NCI-H146 (cell line): ENCODE measurements around the gene IFITM10.
"Not testable (repeated sequence)": the region's sequence is repeated elsewhere in the genome, so short reads cannot be mapped to it uniquely, and the experiment has no call there.

Experiments used
- DNase-seq: peaks from one replicate; lab custom pipeline; 2025; lab: John Stamatoyannopoulos, UW

The IFITM10 gene

DNA sequence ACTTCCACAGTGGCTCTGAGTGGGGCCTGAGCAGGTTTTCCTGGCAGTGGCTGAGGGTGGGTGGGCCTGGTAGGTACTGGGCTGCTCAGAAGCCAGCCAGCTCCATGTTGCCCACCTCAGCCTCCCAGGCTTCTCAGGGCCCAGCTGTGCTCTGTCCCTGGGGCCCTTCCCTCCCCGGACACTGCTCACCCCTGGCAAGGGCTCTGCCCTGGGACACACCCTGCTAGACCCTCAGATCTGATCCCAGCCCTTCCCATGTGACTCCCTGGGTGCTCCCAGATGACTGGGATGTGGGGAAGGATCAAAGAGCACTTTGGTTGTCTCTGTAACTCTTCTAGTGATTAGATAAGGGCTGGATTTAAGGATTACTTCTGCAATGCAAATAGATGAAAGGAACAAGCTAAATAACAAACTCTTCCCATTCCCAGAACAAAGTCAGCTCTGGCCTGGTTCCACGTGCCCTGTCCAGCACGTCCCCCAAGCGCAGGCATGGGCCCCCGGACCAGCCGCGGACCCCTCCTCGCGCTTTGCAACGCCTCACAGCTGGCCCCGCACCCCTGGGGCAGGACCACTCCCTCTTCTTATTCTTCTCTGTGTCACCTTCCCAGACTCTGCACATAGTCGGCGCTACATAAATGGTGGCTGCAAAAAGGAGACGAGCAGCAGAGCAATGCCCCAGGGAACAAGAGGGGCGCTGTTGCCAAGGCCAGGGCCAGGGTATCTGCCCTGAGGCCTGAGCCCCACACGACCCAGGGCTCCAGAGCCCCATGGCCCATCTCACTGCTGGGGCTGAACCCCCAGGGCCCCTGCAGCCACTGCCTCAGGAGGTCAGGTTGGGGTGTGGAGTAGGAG, 59.1 kb downstream of the IFITM10 start:
- no peak for DNase-seq

GRCh38 chr11:1690167-1691025, 60.0 kb downstream of the IFITM10 start:
- no peak for DNase-seq

- not testable (repeated sequence) for DNase-seq
These were observed 60.9 kb downstream of the IFITM10 start for GRCh38 chr11:1689250-1690166.

DNA sequence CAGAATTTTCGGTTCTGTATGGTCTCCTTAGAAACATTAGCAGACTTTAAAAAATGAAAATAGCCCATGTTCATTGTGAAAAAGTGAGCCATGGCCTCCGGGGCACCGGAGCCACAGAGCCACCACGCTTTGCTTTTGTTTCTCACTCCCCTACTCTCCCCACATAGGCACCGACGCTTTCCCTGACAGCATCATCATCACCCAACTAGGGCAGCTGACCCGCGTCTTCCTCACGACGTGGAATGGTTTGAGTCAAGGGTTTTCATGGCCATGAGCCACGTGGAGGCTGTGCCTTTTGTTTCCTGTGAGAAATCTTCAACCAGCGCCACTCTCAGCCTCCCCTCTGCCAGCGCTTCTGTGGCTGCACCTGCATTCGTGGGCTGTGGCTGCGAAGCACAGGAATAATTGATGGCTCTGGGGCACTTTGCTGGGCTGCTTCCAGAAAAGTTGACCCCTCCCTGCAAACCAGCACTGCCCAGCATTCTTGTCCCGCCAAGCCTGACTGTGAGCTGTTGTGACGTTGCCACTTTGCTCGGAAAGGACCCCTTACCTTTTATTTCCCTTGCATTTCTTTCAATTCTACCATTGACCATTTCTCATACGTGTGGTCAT, 62.0 kb downstream of the IFITM10 start:
- not testable (repeated sequence) for DNase-seq

GRCh38 chr11:1686220-1686619, 64.2 kb downstream of the IFITM10 start:
- DNase-seq = not testable (repeated sequence)

- DNase-seq = not testable (repeated sequence)
These were observed 65.2 kb downstream of the IFITM10 start for GRCh38 chr11:1684886-1685874.

DNA sequence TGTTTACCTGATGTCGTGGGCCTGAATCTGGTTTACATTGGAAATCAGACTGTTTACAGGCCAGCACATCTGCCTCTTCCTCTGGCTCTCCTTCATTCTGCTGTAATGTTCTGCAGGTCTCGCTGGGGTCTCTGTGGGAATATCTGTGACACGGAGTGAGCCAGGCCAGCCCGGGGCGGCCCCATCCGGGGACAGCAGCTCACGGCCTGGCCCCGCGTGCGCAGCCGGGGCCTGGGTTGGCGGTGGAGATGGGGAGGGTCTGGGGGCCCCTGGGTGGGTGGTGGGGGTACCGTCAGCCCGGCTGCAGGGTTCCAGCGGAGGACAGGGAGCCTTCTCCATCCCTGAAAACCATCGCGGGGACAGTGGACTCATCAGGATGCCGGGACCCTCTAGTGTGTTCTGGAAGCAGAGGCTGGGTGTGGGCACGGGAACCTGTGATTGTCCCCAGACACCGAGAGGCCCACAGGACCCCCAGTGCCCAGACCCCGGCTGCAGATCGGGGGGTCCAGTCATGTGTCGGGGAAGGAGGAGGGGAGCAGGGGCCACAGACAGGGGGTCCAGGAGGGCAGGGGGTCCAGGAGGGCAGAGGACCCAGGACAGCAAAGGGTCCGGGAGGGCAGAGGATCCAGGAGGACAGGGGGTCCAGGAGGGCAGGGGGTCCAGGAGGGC, 66.4 kb downstream of the IFITM10 start:
- not testable (repeated sequence) for DNase-seq

DNA sequence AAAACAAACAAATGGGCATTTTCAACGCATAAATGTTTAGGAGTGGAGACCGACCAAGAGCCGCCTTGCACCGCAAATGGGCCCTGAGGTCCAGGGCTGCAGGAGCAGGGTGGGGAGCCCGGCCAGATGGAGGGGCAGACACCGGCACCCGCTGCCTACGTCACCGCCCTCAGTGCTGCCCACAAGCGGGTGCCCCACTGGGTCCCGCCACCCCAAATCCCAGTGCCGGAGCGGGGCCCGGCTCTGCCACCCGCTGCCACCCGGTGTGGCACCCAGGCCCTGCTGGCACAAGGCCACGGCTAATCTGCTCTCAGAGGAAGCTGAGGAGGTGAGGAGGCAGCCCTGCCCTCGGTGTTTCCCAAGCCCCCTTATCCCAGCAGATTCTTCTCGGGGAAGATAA, 67.2 kb downstream of the IFITM10 start:
- DNase-seq = not testable (repeated sequence)
